ENCODE measurements around the gene PLOD2.

The PLOD2 gene

GRCh38 chr3:146093896-146094295 is 67.1 kb downstream of the PLOD2 start:
- no peak for DNase-seq

DNA sequence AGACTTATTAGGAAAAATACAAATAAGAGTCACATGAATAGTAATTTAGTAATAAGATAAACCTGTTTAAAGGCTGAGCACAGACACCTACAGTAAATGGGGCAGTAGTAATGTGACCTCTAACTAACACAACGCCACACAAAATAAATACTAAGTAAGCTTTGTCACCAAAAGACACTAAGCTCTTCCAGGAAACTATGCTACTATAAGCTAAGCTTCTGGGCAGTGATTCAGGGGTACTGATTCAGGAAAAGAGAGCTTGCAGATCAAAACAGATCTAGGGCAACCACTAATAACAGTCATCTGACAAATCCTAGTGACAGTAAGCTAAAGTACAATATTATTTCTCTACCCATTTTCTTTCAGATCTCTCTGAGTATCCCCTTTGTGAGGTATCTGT is 68.8 kb downstream of the PLOD2 start:
- DNase-seq: no peak

DNA sequence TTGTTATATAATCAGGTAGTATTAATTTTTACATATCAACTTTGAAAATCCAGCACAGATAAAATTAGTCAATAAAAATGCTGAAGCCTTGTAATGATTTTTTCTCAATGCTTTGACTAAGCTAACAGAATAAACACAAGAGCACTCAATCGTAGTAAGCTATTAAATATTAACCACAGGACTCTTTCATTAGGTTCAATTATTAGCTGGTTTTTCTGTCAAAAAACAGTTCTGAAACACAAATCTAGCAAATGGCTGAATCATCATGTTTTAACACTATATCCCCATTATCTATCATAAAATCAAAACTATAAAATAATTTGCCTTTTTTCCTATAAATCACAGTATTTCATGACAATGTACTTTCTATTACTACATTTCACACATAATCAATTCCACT is 69.6 kb downstream of the PLOD2 start:
- no peak for DNase-seq

DNA sequence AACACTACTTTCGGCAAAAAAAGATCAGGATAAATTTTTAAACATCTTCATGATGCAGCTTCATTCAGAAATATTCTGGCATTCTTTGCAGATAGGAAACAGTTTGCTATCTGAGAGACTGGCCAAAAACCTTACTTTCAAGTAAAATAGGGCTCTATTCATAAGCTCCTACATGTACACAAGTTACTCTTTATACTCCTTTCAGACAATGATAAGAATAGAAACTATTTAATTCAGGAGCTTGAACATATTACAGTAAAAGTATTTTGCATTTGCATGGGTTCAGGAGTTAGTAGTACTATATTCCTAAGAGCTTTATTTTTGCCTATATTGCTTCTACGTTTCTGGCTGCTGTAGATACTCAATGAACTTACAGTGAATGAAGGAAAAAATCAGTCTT is 70.5 kb downstream of the PLOD2 start:
- DNase-seq: no peak

- no peak for DNase-seq
Measured at GRCh38 chr3:146088840-146089239, 72.1 kb downstream of the PLOD2 start.

GRCh38 chr3:146087116-146087515 is 73.9 kb downstream of the PLOD2 start:
- no peak for DNase-seq

GRCh38 chr3:146086211-146086610 is 74.8 kb downstream of the PLOD2 start:
- DNase-seq: no peak

- no peak for DNase-seq
Measured at GRCh38 chr3:146085678-146086077, 75.3 kb downstream of the PLOD2 start.

DNA sequence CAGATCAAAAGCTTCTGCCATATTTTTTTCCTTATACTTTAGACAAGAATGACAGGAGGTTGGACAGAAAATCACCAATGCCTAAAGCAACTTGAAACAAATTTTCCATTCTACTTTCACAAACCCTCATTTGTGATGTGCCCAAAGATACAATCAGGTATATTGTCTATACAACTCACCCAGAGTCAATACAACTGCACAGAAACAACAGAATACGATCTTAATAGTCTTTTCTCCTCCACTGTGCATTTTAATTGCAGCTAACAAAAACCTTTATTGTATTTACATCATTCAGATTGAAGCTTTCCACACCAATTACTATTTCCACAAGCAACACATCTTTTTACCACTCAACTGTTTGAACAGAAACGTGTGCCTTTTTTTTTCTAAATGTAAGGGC is 80.4 kb downstream of the PLOD2 start:
- DNase-seq: no peak

- no peak for DNase-seq
Measured at GRCh38 chr3:146078031-146078430, 83.0 kb downstream of the PLOD2 start.

GRCh38 chr3:146077181-146077580 is 83.8 kb downstream of the PLOD2 start:
- no peak for DNase-seq

- no peak for DNase-seq
Measured at GRCh38 chr3:146072824-146073223, 88.2 kb downstream of the PLOD2 start.

GRCh38 chr3:146072061-146072460 is 88.9 kb downstream of the PLOD2 start:
- DNase-seq: no peak

DNA sequence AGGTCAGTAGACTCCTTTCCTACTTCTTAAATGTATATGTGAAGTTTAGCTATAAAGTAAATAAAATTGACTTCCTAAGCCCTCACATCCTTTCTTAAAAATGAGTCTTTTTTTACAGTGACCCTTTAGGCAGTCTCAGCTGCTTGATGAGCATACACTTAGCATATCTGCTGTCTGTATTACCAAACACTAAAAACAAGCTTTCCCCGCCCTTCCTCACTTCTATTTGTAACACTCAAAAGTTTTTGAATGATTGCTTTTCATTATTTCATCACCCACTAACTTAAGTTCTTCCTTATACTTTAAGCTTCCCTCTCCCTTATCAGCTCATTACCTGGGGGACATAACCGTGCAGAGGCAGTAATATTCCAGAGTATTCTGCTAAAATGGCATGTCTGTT is 89.4 kb downstream of the PLOD2 start:
- DNase-seq: no peak

- DNase-seq: no peak
Measured at GRCh38 chr3:146067048-146067447, 93.9 kb downstream of the PLOD2 start.

- peak; percentile 23 to 44 for DNase-seq
Measured at GRCh38 chr3:146065573-146066006, 95.4 kb downstream of the PLOD2 start.

- no peak for DNase-seq
Measured at GRCh38 chr3:146058241-146058640, 102.7 kb downstream of the PLOD2 start.

GRCh38 chr3:146052791-146053310 is 108.1 kb downstream of the PLOD2 start:
- DNase-seq: no peak

DNA sequence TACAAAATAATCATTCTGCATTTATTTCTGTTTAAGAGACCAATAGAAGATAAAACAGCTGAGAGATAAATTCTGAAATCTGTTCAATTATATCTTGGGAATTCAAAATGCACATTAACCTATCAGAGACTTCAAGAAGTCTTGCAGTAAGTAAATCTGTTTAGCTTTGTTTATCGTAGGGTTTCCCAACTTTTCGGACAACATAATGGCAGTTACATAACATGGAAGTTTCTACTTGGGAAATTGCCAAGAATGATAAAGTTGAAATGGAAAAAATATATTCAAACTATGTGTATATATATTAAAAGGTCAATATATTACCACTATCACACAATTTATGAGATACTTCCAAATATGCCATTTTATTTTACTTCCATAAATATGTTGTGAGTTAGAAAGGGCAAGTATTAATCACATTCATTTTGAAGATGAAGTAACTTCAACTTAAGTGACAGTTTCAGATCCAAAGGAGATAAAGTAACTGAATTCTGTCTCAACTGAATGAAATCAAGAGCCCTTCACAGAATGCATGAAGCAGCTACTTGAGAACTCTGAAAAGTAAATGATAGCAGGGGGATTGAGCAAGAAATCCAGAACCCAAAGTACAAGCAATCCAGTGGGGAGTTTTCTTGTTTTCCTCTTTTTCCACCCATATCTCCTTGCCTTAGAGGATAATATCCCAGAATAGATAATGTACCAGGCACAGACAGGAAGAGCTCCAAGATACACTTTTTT is 108.8 kb downstream of the PLOD2 start:
- DNase-seq: no peak

DNA sequence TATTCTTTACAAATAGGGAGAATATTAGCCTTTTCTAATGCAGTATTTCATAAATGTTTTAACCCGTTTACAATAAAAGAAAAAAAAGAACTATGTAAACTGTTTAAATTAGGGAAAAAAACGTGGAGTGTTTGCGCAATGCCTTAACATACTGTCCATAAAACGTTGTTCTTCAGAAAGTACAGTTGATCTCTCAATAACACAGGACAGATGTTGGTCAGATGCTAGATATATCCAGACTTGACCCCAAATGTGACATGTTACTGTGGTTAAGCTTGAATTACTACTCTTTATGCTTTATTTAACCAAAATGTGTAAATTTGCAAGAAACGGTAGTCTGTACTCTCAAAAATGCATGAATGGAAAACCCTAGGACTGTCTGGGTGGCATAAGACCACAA is 110.3 kb downstream of the PLOD2 start:
- DNase-seq: no peak

DNA sequence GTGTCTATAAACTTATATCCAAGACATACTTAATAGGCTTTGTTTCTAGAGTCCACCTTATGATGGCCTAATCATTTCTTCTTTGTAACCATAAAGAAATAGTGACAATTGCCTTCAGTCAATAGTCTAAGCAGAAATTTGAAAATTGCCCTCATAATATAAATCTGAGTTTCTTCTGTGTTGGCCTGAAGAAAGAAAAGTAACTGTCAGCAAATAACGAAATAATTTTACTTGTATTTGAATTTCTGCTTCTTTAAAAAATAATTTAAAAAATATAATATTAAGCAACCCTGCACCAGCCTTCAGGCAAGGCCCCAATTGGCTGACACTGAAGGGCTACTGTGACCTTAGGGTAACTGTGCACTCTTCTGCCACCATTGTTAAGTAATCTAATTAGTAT is 113.5 kb downstream of the PLOD2 start:
- DNase-seq: no peak

GRCh38 chr3:146044046-146044445 is 116.9 kb downstream of the PLOD2 start:
- DNase-seq: no peak

GRCh38 chr3:146040630-146041029 is 120.4 kb downstream of the PLOD2 start:
- DNase-seq: no peak

DNA sequence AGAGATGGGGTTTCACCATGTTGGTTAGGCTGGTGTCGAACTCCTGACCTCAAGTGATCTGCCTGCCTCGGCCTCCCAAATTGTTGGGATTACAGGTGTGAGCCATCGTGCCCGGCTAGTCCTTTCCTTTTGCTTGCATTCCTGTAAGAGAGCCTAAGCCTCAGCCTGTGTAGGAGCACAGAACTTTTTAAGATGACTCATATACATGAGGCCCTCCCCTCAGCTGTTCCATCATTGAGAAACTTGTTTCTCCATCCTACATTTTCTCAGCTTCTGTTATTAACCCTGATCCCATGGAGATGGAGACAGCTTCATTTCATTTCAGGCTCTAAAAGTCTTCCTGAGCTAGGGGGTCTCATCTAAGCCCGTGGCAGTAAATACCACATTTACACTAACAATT is 123.3 kb downstream of the PLOD2 start:
- DNase-seq: no peak

GRCh38 chr3:146036281-146036680 is 124.7 kb downstream of the PLOD2 start:
- DNase-seq: no peak
